MCF 10A (cell line): Measurements from ENCODE around the gene DCP2. TPM values are rescaled to one million over a fixed set of nuclear protein-coding genes. Genes with fewer than 3 reads are reported as not detected.

ENCODE experiments used
- Bru-seq: library from RNA; stranded (reverse); fragments of 400-500 nt; gene quantifications from one replicate; lab custom pipeline; 2021; lab: Mats Ljungman, UMichigan
- BruChase-seq, 2 experiments: library from RNA; stranded (reverse); fragments of 400-500 nt; gene quantifications; one replicate each; lab custom pipeline; 2021; lab: Mats Ljungman, UMichigan
- BruUV-seq: library from RNA; stranded (reverse); fragments of 400-500 nt; replicated peaks from 2 replicates; lab custom pipeline; 2021; lab: Mats Ljungman, UMichigan
- CTCF ChIA-PET: fragments of 300-600 bp; sonication (Branson Sonifier 250); formaldehyde crosslinking; extraction: SDS; loops from one replicate; lab custom pipeline; 2021; ENCODE audit warnings: antibody characterized with exemption, inconsistent platforms; lab: Yijun Ruan, JAX
- POLR2A ChIA-PET: fragments of 300-600, 350-650 bp; sonication (Branson Sonifier 250); formaldehyde crosslinking; extraction: SDS; loops from one replicate; lab custom pipeline; 2020; ENCODE audit warnings: antibody characterized with exemption, inconsistent platforms; lab: Yijun Ruan, JAX
- DNase-seq: peaks from one replicate; pipeline ENCODE4 v3.0.0-alpha.2; 2018; ENCODE audit not compliant: unreplicated experiment
- H3K27ac Mint-ChIP-seq: one replicate; pipeline ENCODE4 v1.8.0; 2022; ENCODE audit warnings: mild to moderate bottlenecking, low read depth, mixed read lengths; ENCODE audit not compliant: unreplicated experiment
- H3K27me3 Mint-ChIP-seq: one replicate; pipeline ENCODE4 v1.8.0; 2022; ENCODE audit warnings: mixed read lengths; ENCODE audit not compliant: insufficient read depth, unreplicated experiment
- H3K36me3 Mint-ChIP-seq: one replicate; pipeline ENCODE4 v1.8.0; 2022; ENCODE audit warnings: mild to moderate bottlenecking, moderate library complexity, mixed read lengths; ENCODE audit not compliant: insufficient read depth, unreplicated experiment
- H3K4me1 Mint-ChIP-seq: one replicate; pipeline ENCODE4 v1.8.0; 2022; ENCODE audit warnings: mixed read lengths; ENCODE audit not compliant: insufficient read depth, unreplicated experiment
- H3K4me3 Mint-ChIP-seq: one replicate; pipeline ENCODE4 v1.8.0; 2022; ENCODE audit warnings: mild to moderate bottlenecking, moderate library complexity, mixed read lengths; ENCODE audit not compliant: unreplicated experiment
- H3K9me3 Mint-ChIP-seq: one replicate; pipeline ENCODE4 v1.8.0; 2022; ENCODE audit warnings: mixed read lengths; ENCODE audit not compliant: unreplicated experiment
- intact Hi-C: fragments of 100-400 bp; cut with micrococcal nuclease; formaldehyde crosslinking; loops from 2 replicates; pipeline ENCODE4 v1.14.1; 2022
- long read RNA-seq: library from polyadenylated mRNA; stranded (forward); transcript quantifications from one replicate; pipeline ENCODE4 v2.0.0, GENCODE V29; 2022
- total RNA-seq: library from RNA; stranded (reverse); gene quantifications from 2 replicates; pipeline ENCODE4 v1.2.3, GENCODE V29; 2022
- TF ChIP-seq, protein P1 (sequence below): fragments of 200-600 bp; IDR thresholded peaks from one replicate; pipeline ENCODE4 v1.8.0; 2022; ENCODE audit warnings: antibody characterized with exemption, mild to moderate bottlenecking; ENCODE audit not compliant: unreplicated experiment

The DCP2 gene
- total RNA-seq (32.7 and 34.1 TPM in 2 replicates), Bru-seq, nascent RNA (percentile 86 among the genes with signal in this experiment), BruChase-seq, experiment 1, labeled RNA remaining after a 6-hour chase (percentile 92 among the genes with signal in this experiment), BruChase-seq, experiment 2, labeled RNA remaining after a 2-hour chase (percentile 91 among the genes with signal in this experiment)
- long read RNA-seq, full-length matches to known transcripts = 10 of 22 reads
- long read RNA-seq, partial matches to known transcripts = 0 of 22 reads
- long read RNA-seq, other reads (novel, unspliced or antisense) = 12 of 22 reads

DNA sequence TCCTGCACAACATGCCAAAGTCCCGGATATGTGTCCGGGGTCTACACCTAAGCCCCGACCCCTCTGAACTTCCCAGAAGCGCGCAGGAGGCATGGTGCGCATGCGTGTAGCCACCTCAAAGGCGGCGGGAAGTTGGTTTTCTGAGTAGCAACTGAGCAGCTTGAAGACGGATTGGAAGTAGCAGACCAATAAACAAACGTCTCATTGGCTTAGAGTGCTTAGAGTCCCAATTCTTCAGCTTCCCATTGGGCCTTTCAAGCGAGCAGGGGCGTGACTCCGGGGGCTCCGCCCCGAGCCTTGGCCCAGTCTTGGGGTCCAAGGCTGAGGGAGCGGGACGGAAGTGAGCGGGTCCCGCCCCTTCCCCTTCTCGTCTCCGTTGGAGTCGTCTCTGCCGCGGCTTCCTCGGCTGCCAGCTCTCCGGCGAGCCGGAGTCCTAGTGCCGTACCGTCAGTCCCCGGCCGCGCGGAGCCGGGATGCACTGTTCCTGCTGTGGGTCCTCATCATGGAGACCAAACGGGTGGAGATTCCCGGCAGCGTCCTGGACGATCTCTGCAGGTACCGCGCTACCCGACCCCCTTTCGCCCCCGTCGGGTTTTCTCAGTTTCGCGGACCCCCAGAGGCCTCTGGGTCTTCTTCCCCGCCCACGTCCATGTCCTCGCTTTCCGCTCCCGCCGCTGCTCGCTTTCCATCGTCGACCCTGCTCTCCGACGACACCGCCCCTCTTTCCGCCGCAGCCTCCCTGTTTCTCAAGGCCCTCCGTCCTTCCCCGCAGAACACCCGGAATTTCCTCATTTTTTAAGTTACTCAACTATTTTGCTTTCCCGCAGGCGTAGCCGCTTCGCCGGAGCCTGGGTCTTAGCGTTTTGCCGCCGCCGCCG is at the start of gene DCP2:
Gene DCP2 (plus strand): TSS at position 367 of the 878 bp plus-strand sequence. CDS start 136 bp downstream, at position 503.
- Mint-ChIP-seq H3K9me3 (no peaks in the 10 kb centered on the region), H3K4me3 (peak within 1 kb of the TSS; percentile 97), H3K27me3 (no peaks in the 10 kb centered on the region), H3K4me1 (peaks cover 15% of the 10 kb centered on the region), H3K27ac (peak within 1 kb of the TSS; percentile 98), H3K36me3 (no peaks in the 10 kb centered on the region)
- CTCF ChIA-PET = interaction anchor here (0.5 to 2.6 kb wide), 8 partner anchors 11 to 568 kb away, joined by 3 to 9 read pairs (median 4); partner anchors contain the start of gene REEP5
- intact Hi-C loops = loop anchor here (5.0 kb wide), 2 partner anchors 114 to 536 kb away; partner anchors contain the start of genes SRP19 and YTHDC2
- no TSS peak for BruUV-seq
- TF ChIP-seq, protein P1, sequence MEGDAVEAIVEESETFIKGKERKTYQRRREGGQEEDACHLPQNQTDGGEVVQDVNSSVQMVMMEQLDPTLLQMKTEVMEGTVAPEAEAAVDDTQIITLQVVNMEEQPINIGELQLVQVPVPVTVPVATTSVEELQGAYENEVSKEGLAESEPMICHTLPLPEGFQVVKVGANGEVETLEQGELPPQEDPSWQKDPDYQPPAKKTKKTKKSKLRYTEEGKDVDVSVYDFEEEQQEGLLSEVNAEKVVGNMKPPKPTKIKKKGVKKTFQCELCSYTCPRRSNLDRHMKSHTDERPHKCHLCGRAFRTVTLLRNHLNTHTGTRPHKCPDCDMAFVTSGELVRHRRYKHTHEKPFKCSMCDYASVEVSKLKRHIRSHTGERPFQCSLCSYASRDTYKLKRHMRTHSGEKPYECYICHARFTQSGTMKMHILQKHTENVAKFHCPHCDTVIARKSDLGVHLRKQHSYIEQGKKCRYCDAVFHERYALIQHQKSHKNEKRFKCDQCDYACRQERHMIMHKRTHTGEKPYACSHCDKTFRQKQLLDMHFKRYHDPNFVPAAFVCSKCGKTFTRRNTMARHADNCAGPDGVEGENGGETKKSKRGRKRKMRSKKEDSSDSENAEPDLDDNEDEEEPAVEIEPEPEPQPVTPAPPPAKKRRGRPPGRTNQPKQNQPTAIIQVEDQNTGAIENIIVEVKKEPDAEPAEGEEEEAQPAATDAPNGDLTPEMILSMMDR = no peak
- DNase-seq = peak; percentile 99
- POLR2A ChIA-PET = interaction anchor here (0.5 to 3.1 kb wide), 22 partner anchors 9 to 538 kb away, joined by 3 to 26 read pairs (median 4); partner anchors contain the start of genes MCC, REEP5 and SRP19

DNA sequence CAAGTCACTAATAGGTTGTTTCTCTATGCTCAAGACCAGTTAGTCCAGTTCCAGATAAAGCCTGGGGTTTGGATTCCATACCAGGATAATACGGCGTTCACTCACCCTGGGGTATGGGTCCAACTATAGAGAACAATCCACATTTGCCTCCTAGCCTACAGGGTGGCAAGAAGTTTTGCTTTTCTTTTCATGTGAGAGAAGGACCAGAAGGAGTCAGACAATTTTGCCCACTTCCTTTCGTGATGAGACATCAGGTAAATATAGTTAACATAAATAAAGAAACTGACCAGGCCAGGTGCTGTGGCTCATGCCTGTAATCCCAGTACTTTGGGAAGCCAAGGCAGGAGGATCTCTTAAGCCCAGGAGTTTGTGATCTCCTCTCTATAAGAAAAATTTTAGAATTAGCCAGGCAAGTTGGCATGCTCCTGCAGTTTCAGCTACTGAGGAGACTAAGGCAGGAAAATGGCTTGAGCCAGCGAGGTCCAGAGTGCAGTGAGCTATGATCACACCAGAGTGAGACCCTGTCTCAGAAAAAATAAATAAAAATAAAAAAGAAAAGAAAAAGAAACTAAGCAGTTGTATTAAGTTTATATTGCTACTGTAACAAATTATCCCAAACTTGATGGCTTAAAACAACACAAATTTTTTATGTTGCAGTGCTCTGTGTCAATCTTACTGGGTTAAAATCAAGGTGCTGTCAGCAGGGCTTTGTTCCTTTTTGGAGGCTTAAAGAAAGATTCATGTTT is 47.1 kb upstream of the DCP2 start:
- ChIA-PET CTCF (interaction anchor here (0.6 kb wide), 2 partner anchors 14 to 35 kb away, joined by 6 read pairs; no protein-coding TSS in a partner anchor), POLR2A (no interaction called here)
- TF ChIP-seq, protein P1 = no peak
- Mint-ChIP-seq H3K4me1 (peaks cover 7% of the 10 kb centered on the region), H3K27me3 (no peaks in the 10 kb centered on the region), H3K9me3 (no peaks in the 10 kb centered on the region), H3K27ac (peak overlapping the region; percentile 67), H3K36me3 (no peaks in the 10 kb centered on the region), H3K4me3 (no peak overlapping the region)
- DNase-seq = no peak
- intact Hi-C loops = no loop called here
- no TSS peak for BruUV-seq

DNA sequence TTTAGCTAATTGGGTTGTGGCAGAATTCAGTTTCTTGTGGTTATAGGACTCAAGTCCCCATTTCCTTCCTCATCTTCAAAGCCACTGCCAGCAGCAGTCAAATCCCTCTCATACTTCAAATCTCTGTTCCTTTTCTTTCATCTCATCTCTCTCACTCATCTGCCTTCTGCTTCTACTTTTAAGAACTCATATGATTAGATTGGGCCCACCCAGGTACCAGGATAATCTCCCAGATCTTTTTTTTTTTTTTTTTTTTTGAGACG is 46.6 kb upstream of the DCP2 start:
- ChIA-PET POLR2A (no interaction called here), CTCF (interaction anchor here (0.6 kb wide), 1 partner anchor 14 kb away, joined by 6 read pairs; no protein-coding TSS in a partner anchor)
- TF ChIP-seq, protein P1 = no peak
- Mint-ChIP-seq H3K9me3 (no peaks in the 10 kb centered on the region), H3K4me3 (no peak overlapping the region), H3K27me3 (no peaks in the 10 kb centered on the region), H3K4me1 (peaks cover 7% of the 10 kb centered on the region), H3K27ac (peak overlapping the region; percentile 67), H3K36me3 (no peaks in the 10 kb centered on the region)
- BruUV-seq = no TSS peak
- DNase-seq = no peak
- intact Hi-C loops = no loop called here
